Body of pancreas (tissue), 4 donors: ENCODE data around the gene TGM2. TPM values are rescaled to one million over a fixed set of nuclear protein-coding genes. Genes with fewer than 3 reads are reported as not detected.
A peak's percentile ranks its signal among the peaks of the same experiment; 100 is the strongest.

Source experiments
- ATAC-seq: fragments of 150-250 bp; one replicate; pipeline ENCODE4 v1.9.1; 2016
- DNase-seq, 4 donors: peaks; one replicate each; pipeline ENCODE4 v3.0.0-alpha.2; 2019
- H3K27ac ChIP-seq, 4 donors: fragments of 200-600 bp; sonication (generic); 1 replicate in 3 of 4; 2 replicates in 1 of 4; pipeline versions ENCODE4 v1.5.1 to v1.6.1; 2016 to 2019; ENCODE audit warnings: mild to moderate bottlenecking in 1 of 4, mixed read lengths in 1 of 4, moderate library complexity in 1 of 4
- H3K27me3 ChIP-seq, 2 donors: fragments of 200-600 bp; sonication (generic); one replicate each; pipeline ENCODE4 v1.6.0; 2016; ENCODE audit warnings: mild to moderate bottlenecking in 1 of 2
- H3K36me3 ChIP-seq, 2 donors: fragments of 200-600 bp; sonication (generic); replicated peaks in 1 of 2; 2 replicates each; pipeline ENCODE4 v1.5.1; 2016; ENCODE audit warnings: low read depth in 2 of 2; ENCODE audit not compliant: insufficient read depth in 1 of 2
- H3K4me1 ChIP-seq: fragments of 200-600 bp; sonication (generic); one replicate; pipeline ENCODE4 v1.6.0; 2016
- H3K4me3 ChIP-seq, 2 donors: fragments of 200-600 bp; sonication (generic); 1 replicate in 1 of 2; 2 replicates in 1 of 2; pipeline ENCODE4 v1.5.1; 2016 to 2019
- H3K9me3 ChIP-seq, 3 donors: fragments of 200-600 bp; sonication (generic); 1 replicate in 2 of 3; 2 replicates in 1 of 3; pipeline ENCODE4 v1.5.1; 2016
- POLR2A ChIP-seq, 3 donors: fragments of 450-650 bp; IDR thresholded peaks; one replicate each; pipeline ENCODE4 v1.6.1; 2016; ENCODE audit warnings: antibody characterized with exemption in 3 of 3, mild to moderate bottlenecking in 2 of 3
- WGBS, 2 donors: methylation state at CpG; one replicate each; pipeline ENCODE4 v1.1.5; 2017; 5-methylcytosine and 5-hydroxymethylcytosine counted together
- intact Hi-C: fragments of 100-400 bp; cut with DNase I; formaldehyde crosslinking; loops from one replicate; pipeline ENCODE4 v1.15.1; 2023
- total RNA-seq, 2 donors: library from RNA; depleted of rRNA; stranded (reverse); fragments of >200 nt; gene quantifications; one replicate each; pipeline ENCODE4 v1.1.0, GENCODE V29; 2016
- TF ChIP-seq, protein P1 (sequence below), 7 experiments: fragments of 450-650 bp in 4 of 7; fragments of 200-600 bp in 3 of 7; sonication (generic) in 3 of 7; IDR thresholded peaks; one replicate each; pipeline ENCODE4 v1.5.1; 2016 to 2019; ENCODE audit warnings: antibody characterized with exemption in 7 of 7

TGM2 gene
- total RNA-seq, 2 donors from 2014 or later: 17.1 to 27.5 TPM

DNA sequence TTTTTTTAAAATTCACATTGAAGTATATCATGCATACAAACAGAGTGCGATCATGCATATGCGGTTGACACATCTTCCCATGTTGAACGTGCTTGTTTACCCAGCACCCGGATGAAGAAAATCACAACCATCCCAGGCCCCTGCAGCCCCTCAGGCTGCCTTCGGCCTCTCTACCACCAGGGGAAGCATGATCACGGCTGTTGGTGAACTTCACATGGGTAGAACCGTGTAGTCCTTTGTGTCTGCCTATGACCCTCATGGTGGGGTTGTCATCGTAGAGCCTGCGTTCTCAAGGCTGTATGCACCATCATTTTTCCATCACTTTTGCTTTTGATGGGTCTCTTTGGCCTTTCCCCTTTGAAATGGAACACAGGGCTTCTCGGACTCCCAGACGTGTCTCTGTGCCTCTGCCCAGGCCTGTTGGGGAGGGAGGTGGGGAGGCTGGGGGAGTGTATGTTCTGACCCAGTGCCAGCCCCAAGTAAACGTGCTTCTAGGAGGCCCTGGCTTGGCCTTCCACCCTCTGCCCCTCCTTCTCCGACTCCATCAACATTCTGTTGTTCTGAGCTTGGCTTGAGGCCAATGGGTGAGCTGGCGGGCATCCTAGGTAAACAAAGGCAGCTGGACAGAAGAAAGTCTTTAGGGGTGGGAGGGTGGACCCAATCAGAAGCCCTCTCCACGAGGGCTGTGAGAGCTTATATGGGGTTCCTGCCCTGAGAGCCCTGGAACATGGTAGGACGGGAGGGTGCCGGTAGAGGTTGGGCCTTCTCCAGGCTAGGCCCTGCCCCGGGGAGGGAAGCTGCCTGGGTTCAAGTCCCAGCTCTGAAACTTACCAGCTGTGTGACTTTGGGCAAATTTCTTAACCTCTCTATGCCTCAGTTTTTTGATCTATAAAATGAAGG is 39.7 kb downstream of the TGM2 start:
- TF ChIP-seq, protein P1, sequence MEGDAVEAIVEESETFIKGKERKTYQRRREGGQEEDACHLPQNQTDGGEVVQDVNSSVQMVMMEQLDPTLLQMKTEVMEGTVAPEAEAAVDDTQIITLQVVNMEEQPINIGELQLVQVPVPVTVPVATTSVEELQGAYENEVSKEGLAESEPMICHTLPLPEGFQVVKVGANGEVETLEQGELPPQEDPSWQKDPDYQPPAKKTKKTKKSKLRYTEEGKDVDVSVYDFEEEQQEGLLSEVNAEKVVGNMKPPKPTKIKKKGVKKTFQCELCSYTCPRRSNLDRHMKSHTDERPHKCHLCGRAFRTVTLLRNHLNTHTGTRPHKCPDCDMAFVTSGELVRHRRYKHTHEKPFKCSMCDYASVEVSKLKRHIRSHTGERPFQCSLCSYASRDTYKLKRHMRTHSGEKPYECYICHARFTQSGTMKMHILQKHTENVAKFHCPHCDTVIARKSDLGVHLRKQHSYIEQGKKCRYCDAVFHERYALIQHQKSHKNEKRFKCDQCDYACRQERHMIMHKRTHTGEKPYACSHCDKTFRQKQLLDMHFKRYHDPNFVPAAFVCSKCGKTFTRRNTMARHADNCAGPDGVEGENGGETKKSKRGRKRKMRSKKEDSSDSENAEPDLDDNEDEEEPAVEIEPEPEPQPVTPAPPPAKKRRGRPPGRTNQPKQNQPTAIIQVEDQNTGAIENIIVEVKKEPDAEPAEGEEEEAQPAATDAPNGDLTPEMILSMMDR (IDR thresholded peaks at IDR 0.05): no peak
- no peak for TF ChIP-seq POLR2A (IDR thresholded peaks at IDR 0.05)
- Histone ChIP-seq H3K36me3 (no peaks in the 10 kb centered on the region), H3K27ac (peak overlapping the region in 2 of 4 donors; percentile 9 to 52), H3K9me3 (no peaks in the 10 kb centered on the region), H3K27me3 (no peaks in the 10 kb centered on the region), H3K4me1 (peaks cover 35% of the 10 kb centered on the region), H3K4me3 (no peak overlapping the region)
- ATAC-seq: peak; percentile 66
- WGBS, 2 donors: 46 to 48% methylated on average over 16 to 18 of the region's 18 CpGs
- intact Hi-C loops: no loop called here
- DNase-seq: peak; percentile 70 to 90 (median 88)

DNA sequence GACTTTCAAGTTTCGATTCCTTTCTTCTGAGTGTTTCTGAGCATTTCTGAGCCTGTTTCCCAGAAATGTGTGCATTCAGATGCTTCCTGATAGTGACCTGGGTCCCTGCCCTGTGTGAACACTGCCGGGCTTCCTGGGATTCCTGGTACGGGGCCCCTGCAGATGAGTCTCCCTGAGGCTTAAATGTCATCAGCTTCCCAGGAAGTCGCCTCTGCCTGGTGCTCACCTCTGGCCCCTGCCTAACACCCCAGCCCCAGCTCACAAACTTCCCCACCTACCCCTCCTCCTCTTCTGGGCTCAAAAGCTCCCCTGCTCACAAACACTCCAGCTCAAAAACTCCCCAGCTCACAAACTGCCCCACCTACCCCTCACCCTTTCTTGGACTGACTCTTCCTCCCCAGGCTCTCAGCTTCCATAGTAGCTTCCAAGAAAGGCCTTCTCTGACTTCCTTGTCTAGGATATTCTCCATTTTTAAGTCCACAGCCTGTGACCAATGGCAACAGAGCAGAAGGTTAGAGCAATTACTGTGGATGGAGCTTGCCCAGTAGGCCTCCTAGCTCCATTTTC is 42.0 kb downstream of the TGM2 start:
- Histone ChIP-seq H3K27me3 (no peaks in the 10 kb centered on the region), H3K4me1 (peaks cover 35% of the 10 kb centered on the region), H3K27ac (peak overlapping the region in 2 of 4 donors; percentile 24 to 74), H3K9me3 (no peaks in the 10 kb centered on the region), H3K4me3 (no peak overlapping the region), H3K36me3 (no peaks in the 10 kb centered on the region)
- peak in 2 of 4 donors; percentile 12 to 25 for DNase-seq
- ATAC-seq: peak; percentile 19
- intact Hi-C loops: no loop called here
- TF ChIP-seq POLR2A (IDR thresholded peaks at IDR 0.05): no peak
- TF ChIP-seq, protein P1 (IDR thresholded peaks at IDR 0.05): no peak
- WGBS, 2 donors: 18 to 26% methylated on average over 4 of the region's 4 CpGs

DNA sequence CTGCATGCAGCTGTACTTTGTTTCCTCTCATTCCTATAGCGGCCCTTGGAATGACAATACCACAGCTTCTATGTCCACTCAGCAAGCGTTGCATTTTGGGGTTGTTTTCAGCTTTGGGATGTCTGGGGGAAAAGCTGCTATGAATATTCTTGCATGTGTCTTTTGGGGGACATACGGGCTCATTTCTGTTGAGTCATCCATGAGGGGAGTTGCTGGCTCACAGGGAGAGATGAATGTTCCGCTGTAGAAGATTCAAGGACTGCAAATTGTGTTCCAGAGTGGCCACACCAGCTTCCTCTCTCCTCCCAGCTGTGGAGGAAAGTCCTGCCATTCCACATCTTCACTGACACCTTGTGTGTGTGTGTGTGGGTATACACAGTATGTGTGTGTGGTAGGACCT is 43.3 kb downstream of the TGM2 start:
- Histone ChIP-seq H3K36me3 (no peaks in the 10 kb centered on the region), H3K27me3 (no peaks in the 10 kb centered on the region), H3K9me3 (no peaks in the 10 kb centered on the region), H3K27ac (no peak overlapping the region), H3K4me3 (no peak overlapping the region), H3K4me1 (peaks cover 30% of the 10 kb centered on the region)
- DNase-seq (no peak), ATAC-seq (no peak)
- intact Hi-C loops: no loop called here
- WGBS, 2 donors: 93 to 95% methylated on average over 4 of the region's 4 CpGs
- TF ChIP-seq POLR2A (IDR thresholded peaks at IDR 0.05): no peak
- TF ChIP-seq, protein P1 (IDR thresholded peaks at IDR 0.05): no peak

DNA sequence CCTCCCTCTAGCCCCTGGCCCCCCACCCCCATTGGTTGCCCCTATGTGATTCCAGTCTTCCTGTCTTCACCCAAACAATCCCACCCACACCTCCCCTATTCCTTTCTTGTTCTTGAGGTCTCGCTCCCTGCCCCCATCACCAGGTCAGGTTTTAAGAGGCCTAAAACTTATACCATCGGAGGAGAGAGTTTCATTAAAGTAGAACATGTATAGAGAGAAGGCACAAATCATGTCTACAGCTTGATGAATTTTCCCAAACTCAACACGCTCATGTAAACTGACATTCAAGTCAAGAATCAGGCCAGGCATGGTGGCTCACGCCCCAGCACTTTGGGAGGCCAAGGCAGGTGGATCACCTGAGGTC is 44.5 kb downstream of the TGM2 start:
- intact Hi-C loops: no loop called here
- Histone ChIP-seq H3K4me1 (peaks cover 19% of the 10 kb centered on the region), H3K4me3 (no peak overlapping the region), H3K27ac (no peak overlapping the region), H3K36me3 (no peaks in the 10 kb centered on the region), H3K9me3 (no peaks in the 10 kb centered on the region), H3K27me3 (no peaks in the 10 kb centered on the region)
- DNase-seq (no peak), ATAC-seq (no peak)
- WGBS, 2 donors: 90 to 94% methylated on average over 4 of the region's 4 CpGs
- TF ChIP-seq, protein P1 (IDR thresholded peaks at IDR 0.05): no peak
- TF ChIP-seq POLR2A (IDR thresholded peaks at IDR 0.05): no peak
